Right renal cortex interstitium (tissue), 3 donors: Measurements from ENCODE around the gene MRPL10. TPM values are rescaled to one million over a fixed set of nuclear protein-coding genes. Genes with fewer than 3 reads are reported as not detected.

Experiments used
- DNase-seq, 3 donors: peaks; one replicate each; pipeline ENCODE4 v3.0.0-alpha.2; 2013; ENCODE audit warnings: low read depth in 3 of 3, low spot score in 2 of 3
- polyA plus RNA-seq, 3 donors: library from polyadenylated mRNA; unstranded; fragments of 120-200 nt; gene quantifications; one replicate each; pipeline ENCODE4 v1.2.1, GENCODE V29; 2013; ENCODE audit not compliant: insufficient read length in 3 of 3

MRPL10 gene
- polyA plus RNA-seq, 3 donors: 55.6 to 57.8 (median 55.8) TPM

GRCh38 chr17:47841488-47842291 is 10.3 kb upstream of the MRPL10 start:
- DNase-seq: no peak

DNA sequence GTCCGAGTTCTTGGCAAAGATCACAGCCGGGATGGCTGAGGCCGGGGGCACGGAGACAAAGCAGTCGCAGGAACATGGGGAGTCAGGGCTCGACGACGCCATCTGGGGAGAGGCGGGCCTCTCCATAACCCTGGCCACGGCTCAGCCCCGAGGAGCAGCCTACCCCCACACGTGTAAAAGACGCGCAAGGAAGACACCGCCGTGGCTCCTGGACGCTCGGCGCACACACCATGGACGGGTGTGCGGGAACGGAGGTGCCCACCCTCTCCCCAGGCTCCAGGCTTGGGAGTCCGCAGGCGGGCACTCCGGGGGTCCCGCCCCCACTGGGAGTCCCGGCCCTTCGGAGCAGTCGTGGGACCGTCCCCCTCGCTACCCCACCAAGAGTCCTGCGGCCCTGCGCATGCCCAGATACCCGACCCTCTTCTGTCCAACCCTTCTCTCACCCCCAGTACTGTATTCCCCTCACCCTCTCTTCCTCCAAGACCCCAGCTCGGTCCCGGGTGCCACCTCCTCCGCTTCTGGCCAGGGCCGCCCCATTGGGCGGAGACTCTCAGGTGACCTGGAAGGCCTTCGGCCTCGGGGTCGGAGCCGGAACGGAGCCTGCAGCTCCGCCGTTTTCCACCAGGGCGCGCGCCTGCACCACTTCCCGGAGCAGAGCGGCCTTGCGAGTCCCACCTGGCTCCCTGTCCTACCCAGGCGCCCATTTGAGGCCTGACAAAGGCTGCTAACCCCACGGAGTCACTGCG is 9.6 kb upstream of the MRPL10 start, which contains the start of gene SCRN2:
SCRN2 (minus strand) TSS at position 532 of the 746 bp plus-strand sequence; CDS start at position 102, 430 bp downstream.
- DNase-seq: peak; percentile 72 to 81 (median 78)

- DNase-seq: no peak
Observed at GRCh38 chr17:47840001-47840741, 8.8 kb upstream of the MRPL10 start.

DNA sequence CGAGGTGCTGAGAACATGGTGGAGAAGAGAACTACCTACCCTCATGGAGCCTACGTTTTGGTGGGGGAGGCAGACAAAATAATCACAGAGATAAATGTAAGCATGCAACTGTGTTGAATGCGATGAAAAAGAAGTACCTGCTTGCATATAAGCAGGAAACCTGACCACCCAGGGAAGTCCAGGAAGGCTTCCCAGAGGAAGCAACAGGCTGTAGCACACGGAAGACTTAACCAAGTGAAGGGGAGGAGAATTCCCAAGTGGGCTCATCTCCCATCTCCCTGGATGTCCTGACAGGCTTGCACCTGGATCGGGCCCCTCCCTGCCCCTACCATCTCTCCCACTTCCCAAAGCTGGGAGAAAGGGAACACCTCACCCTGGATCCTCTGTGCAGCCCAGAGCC is 7.7 kb upstream of the MRPL10 start:
- DNase-seq: no peak

DNA sequence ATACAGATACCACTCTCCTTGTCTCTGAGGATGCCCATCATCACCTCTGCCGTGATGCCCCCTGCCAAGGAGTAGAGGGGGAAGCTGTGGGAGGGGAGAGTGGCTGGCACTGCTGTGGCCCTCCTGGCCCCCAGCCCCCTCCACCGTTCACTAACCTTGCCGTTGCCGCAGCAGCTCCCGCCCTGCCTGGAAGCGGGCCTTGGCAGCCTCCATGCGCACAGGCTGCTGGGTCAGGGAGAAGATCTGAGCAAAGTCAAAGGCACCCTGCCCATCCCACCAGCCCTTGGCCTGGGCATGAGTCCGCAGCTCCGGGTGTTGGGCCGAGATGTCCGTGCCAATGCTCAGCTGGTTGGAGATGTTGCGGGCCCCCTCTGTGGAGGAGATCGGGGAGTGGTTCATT is 7.3 kb upstream of the MRPL10 start:
- no peak for DNase-seq

DNA sequence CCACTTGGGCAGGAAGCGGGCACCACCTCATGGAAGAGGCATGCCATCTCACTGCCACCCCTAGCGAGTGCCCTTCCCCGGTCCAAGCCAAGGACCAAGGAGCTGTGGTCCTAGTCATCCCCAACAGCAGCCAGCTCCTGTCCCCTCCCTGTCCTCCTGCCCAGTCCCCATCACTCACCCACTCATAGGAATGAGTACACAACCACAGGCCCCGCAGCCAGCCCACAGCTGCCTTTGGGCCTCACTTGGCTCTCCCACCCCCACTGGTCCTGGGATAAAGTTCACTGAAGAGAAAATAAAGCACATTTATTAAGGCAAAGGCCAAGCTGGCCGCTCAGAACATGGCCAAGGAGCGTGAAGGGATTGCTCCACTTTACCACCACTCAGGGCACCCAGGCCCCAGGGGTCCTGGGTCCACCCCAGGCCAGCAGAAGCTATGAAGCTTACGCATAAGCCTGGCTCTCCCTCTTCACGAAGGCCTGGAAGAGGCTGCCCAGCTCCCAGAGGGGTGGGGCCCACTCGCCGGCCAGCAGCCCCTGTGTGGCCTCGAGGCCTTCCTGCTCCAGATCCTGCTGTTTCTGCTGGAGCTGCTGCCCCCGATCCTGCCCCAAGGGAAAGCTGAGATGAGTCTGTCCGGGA is 6.2 kb upstream of the MRPL10 start:
- DNase-seq: no peak

DNA sequence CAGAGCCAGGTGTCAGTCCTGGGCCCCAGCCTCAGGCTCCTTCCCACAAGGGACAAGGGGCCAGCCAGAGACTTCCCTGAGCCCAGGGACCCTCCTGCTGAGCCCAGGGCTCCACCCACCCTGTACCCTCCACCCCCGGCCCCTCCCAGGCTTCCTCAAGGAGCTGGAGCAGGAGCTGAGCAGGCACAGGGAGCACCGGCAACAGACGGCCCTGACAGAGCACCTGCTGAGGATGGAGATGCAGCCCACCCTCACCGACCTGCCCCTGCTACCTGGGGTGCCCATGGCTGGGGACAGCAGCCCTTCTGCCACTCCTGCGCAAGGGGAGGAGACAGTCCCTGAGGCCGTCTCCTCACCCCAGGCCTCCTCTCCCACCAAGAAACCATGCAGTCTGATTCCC is 5.3 kb upstream of the MRPL10 start:
- no peak for DNase-seq

DNA sequence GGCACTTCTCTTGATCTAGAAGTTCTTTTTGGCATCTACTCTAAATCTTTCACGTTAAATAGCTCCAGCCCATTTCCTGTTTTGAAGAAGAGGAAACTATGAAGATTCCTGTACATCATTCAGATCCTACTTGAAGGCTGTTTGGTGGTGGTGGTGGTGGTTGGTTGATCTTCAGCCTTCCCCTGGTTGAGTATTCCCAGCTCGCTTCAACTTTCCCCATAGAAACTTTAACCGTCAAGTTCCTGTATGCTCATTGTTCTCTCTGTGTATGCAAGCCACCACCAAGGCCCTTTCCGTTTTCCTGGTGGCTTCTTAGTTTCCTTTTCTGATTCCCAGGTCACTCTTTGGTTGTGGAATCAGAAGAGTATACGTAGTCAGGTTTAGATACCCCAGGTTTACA is 3.4 kb upstream of the MRPL10 start:
- no peak for DNase-seq

- no peak for DNase-seq
Observed at GRCh38 chr17:47831934-47832327, 590 bp upstream of the MRPL10 start.

DNA sequence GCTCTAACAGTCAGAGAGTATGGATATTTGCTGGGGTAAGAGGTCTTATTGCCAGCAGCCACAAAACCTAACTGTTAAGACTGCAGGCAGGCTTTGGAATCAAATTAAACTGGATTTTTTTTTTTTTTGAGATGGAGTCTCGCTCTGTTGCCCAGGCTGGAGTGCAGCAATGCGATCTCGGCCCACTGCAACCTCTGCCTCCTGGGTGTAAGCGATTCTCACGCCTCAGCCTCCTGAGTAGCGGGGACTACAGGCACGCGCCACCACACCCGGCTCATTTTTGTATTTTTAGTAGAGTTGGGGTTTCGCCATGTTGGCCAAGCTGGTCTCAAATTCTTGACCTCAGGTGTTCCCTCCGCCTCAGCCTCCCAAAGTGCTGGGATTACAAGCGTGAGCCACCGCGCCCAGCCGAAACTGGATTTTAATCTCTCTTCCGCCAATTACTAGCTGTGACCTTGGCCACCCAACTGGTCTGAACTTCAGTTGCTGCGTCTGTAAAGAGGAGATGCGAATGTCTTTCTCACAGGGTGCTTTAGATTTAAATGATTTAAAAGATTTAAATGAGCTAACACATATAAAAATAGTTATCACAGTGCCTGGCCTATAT is 842 bp downstream of the MRPL10 start:
- no peak for DNase-seq

DNA sequence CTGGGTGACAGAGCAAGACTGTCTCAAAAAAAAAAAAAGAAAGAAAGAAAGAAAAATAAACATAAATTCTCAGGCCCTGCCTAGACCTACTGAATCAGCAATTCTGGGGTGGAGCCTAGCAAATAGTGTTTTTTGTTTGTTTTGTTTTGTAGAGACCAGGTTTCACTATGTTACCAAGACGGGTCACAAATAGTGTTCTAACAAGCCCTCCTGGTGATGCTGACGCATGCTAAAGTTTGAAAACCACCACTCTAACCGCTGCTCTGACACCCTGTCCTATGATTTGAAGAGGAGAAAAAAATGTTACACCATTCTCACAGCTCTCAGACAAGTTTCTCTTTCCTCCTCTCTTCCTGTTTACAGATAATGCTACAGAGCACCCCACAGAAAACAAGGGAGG is 1.5 kb downstream of the MRPL10 start:
- no peak for DNase-seq

- DNase-seq: no peak
Observed at GRCh38 chr17:47823519-47823918, 7.8 kb downstream of the MRPL10 start.

DNA sequence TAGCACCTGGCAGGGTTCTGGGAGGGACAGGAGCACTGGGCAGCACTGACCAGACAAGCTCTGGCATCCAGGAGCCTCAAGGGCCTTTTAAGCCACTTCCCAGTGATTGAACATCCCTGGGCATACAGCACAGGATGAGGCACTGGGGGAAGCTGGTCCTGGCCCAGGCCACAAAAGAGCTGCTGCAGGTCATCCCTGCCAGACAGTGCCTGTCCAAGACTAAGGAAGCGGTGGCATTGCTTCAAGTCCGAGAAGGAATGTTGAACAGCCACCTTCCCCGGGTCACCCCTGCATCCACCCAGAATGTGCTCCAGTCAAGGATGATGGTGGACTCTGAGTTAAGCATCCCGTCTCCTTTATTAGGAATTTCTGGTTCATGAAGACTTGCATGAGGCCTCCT is 8.6 kb downstream of the MRPL10 start:
- no peak for DNase-seq

GRCh38 chr17:47821424-47822391 is 9.6 kb downstream of the MRPL10 start, which contains the start of gene OSBPL7:
OSBPL7 (minus strand) TSS chr17:47821794; CDS start chr17:47820278, 1,516 bp downstream.
- peak in 2 of 3 donors; percentile 33 to 59 for DNase-seq

- DNase-seq: no peak
Observed at GRCh38 chr17:47821031-47821423, 10.3 kb downstream of the MRPL10 start.

- no peak for DNase-seq
Observed at GRCh38 chr17:47820033-47820789, 11.1 kb downstream of the MRPL10 start.

GRCh38 chr17:47819475-47819874 is 11.9 kb downstream of the MRPL10 start:
- DNase-seq: no peak

DNA sequence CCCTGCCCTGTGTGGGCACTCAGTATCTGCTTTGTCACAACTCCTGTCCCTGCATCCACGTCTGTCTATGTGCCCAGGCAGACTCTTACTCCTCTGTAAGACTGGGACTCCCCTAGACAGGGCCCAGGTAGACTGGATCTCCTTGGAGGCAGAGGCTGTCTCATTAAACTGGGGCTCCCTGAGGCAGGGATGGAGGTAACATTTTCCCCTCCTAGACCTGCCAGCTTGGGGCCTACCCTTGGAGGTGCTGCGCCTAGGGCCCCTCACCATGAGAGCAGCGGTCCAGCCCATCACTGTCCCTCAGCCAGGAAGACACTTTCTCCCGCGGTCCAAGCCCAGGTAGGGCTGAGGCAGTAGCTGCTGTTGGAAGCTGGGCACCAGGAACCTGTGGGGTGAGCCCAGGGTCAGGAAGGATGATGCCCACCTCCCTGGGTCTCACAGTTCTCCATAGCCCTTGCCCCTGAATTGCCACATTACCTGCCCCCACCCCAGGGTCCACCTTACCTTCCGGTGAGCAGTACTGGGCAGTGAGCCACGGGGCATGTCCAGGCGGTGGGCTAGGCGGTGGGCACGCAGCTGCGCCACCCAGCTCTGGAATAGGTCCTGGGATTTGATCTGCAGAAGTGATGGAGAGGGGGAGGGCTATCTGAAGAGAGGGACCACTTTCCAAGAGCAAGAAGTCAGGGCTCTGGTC is 13.2 kb downstream of the MRPL10 start:
- no peak for DNase-seq
